HepG2 (cell line): ENCODE measurements around the gene TMEM258. TPM values are rescaled to one million over a fixed set of nuclear protein-coding genes. Genes with fewer than 3 reads are reported as not detected.

Source experiments
- CREM ChIP-seq, 2 experiments: sonication (generic) in 1 of 2; formaldehyde crosslinking in 1 of 2; IDR thresholded peaks; 2 replicates each; pipeline versions ENCODE4 v1.4.0 to v1.6.1; 2016 to 2020; ENCODE audit warnings: antibody characterized with exemption in 1 of 2, mild to moderate bottlenecking in 1 of 2, missing genetic modification reagents in 1 of 2
- FOXA3 ChIP-seq: IDR thresholded peaks from 2 replicates; pipeline ENCODE4 v1.6.1; 2016; ENCODE audit warnings: missing genetic modification reagents, missing compliant biosample characterization
- HCFC1 ChIP-seq: fragments of 150-350 bp; IDR thresholded peaks from 2 replicates; pipeline ENCODE4 v1.6.1; 2014; ENCODE audit warnings: low read depth, low read length
- JUND ChIP-seq: sonication (generic); formaldehyde crosslinking; IDR thresholded peaks from 2 replicates; pipeline ENCODE4 v1.8.0; 2022; ENCODE audit warnings: mild to moderate bottlenecking, missing genetic modification reagents
- NAIF1 ChIP-seq: sonication (generic); formaldehyde crosslinking; IDR thresholded peaks from 2 replicates; pipeline ENCODE4 v1.5.0; 2020; ENCODE audit warnings: mild to moderate bottlenecking, missing genetic modification reagents, borderline replicate concordance
- STAG1 ChIP-seq: sonication (generic); formaldehyde crosslinking; IDR thresholded peaks from 2 replicates; pipeline ENCODE4 v1.4.0; 2020; ENCODE audit warnings: missing genetic modification reagents
- TCF7L2 ChIP-seq: IDR thresholded peaks from 2 replicates; pipeline ENCODE4 v1.6.1; 2011; ENCODE audit warnings: mild to moderate bottlenecking, low read depth, low read length, moderate library complexity
- ZBTB21 ChIP-seq: sonication (generic); formaldehyde crosslinking; IDR thresholded peaks from 2 replicates; pipeline ENCODE4 v1.4.0; 2020; ENCODE audit warnings: missing genetic modification reagents
- ZKSCAN1 ChIP-seq: fragments of 150-350 bp; IDR thresholded peaks from 2 replicates; pipeline ENCODE4 v1.6.1; 2014; ENCODE audit warnings: low read length
- ZNF138 ChIP-seq: sonication (generic); formaldehyde crosslinking; IDR thresholded peaks from 2 replicates; pipeline ENCODE4 v1.5.0; 2020; ENCODE audit warnings: mild to moderate bottlenecking, low read depth, missing genetic modification reagents
- ZNF354B ChIP-seq: sonication (generic); formaldehyde crosslinking; IDR thresholded peaks from 2 replicates; pipeline ENCODE4 v1.8.0; 2022; ENCODE audit warnings: mild to moderate bottlenecking, missing genetic modification reagents
- ZNF446 ChIP-seq: sonication (generic); formaldehyde crosslinking; IDR thresholded peaks from 2 replicates; pipeline ENCODE4 v1.5.0; 2020; ENCODE audit warnings: mild to moderate bottlenecking, missing genetic modification reagents
- ZNF577 ChIP-seq: sonication (generic); formaldehyde crosslinking; IDR thresholded peaks from 2 replicates; pipeline ENCODE4 v1.4.0; 2020; ENCODE audit warnings: mild to moderate bottlenecking, low read depth, missing genetic modification reagents, borderline replicate concordance
- ZNF841 ChIP-seq: sonication (generic); formaldehyde crosslinking; IDR thresholded peaks from 2 replicates; pipeline ENCODE4 v1.8.1; 2023; ENCODE audit warnings: missing genetic modification reagents, borderline replicate concordance
- polyA plus RNA-seq, 8 experiments: library from polyadenylated mRNA; depleted of rRNA in 3 of 8; stranded (reverse) in 7 of 8; unstranded in 1 of 8; fragments of >200 nt; fragmentation: Illumina TruSeq in 4 of 8; extraction: Trizol in 4 of 8; gene quantifications; 2 replicates each; pipeline versions ENCODE4 v1.2.1 to v1.2.3, GENCODE V29; 2011 to 2016; ENCODE audit warnings: low read depth in 4 of 8, missing spikeins in 1 of 8, mixed read lengths in 1 of 8; ENCODE audit not compliant: insufficient read depth in 1 of 8
- total RNA-seq, 5 experiments: library from RNA; depleted of rRNA; stranded (reverse); fragments of >200 nt; fragmentation: Illumina TruSeq; extraction: Trizol; gene quantifications; 2 replicates each; pipeline ENCODE4 v1.2.3, GENCODE V29; 2016; ENCODE audit warnings: low read depth in 1 of 5
- TF ChIP-seq, protein P1 (sequence below): sonication (generic); formaldehyde crosslinking; IDR thresholded peaks from 2 replicates; pipeline ENCODE4 v1.4.0; 2020; ENCODE audit warnings: missing genetic modification reagents
- TF ChIP-seq, protein P2 (sequence below): sonication (generic); formaldehyde crosslinking; IDR thresholded peaks from 2 replicates; pipeline ENCODE4 v1.8.0; 2022; ENCODE audit warnings: mild to moderate bottlenecking, missing genetic modification reagents; ENCODE audit not compliant: insufficient replicate concordance

Gene TMEM258
- total and polyA plus RNA-seq, 2 of the 13 experiments (the other 11 are each of a cell fraction or from before 2014, with no cell fraction given) = 175 to 424 TPM

DNA sequence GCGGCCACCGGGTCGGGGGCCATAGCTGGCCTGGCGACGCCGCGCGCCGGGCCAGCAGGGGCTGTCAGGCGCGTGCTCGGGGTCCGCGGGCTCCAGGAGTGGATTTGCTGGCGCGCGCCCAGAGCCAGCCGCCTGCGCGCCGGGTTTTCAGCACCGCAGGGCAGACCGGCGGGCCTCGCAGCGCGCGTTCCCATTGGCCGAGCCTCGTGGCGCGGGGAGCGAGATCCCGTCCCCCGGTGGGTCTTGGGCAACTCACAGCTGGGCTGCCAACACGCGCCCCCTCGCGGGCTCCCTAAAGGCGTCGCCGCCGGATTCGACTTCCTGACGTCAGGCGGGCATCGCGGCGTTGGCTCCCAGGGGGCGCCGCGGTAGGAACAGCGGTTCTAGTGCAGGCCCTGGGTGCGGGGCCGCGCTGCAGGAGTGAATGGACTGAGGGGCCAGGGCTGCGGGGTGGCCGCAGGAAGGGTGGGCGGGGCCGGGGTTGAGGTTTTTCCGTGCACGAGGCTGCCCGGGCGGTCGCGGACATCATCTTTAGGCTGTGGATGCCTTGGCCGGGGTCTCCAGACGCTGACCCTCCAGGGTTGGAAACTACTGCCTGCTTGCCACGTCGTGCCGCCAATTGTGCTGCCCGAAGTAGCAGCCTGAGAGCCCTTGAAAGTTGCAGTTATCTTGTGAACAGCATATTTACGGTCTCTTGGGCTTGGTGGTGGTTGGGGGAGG lies 24.5 kb upstream of the TMEM258 start, which contains the start of gene FADS1 (continued):
- TF ChIP-seq FOXA3 (CRISPR knock-in tag) (peak; percentile 59), ZBTB21 (CRISPR knock-in tag) (peak; percentile 82), ZKSCAN1 (0 out of 2 replicates have a peak, but pooled peaks have one; percentile 17), NAIF1 (CRISPR knock-in tag) (0 out of 2 replicates have a peak, but pooled peaks have one; percentile 60), ZNF446 (CRISPR knock-in tag) (peak; percentile 10; the same call in 1 of the 2 replicates), TCF7L2 (no peak), ZNF841 (CRISPR knock-in tag) (no peak), ZNF138 (CRISPR knock-in tag) (peak; percentile 57), HCFC1 (no peak), ZNF577 (CRISPR knock-in tag) (peak; percentile 62; the same call in 1 of the 2 replicates), JUND (CRISPR knock-in tag) (peak; percentile 58; the same call in 1 of the 2 replicates), ZNF354B (CRISPR knock-in tag) (no peak), CREM (IDR thresholded peaks at IDR 0.05) (peak; percentile 69), CREM (CRISPR knock-in tag; IDR thresholded peaks at IDR 0.05) (peak; percentile 58; the same call in 1 of the 2 replicates), STAG1 (CRISPR knock-in tag) (peak; percentile 47)
- TF ChIP-seq, protein P1, sequence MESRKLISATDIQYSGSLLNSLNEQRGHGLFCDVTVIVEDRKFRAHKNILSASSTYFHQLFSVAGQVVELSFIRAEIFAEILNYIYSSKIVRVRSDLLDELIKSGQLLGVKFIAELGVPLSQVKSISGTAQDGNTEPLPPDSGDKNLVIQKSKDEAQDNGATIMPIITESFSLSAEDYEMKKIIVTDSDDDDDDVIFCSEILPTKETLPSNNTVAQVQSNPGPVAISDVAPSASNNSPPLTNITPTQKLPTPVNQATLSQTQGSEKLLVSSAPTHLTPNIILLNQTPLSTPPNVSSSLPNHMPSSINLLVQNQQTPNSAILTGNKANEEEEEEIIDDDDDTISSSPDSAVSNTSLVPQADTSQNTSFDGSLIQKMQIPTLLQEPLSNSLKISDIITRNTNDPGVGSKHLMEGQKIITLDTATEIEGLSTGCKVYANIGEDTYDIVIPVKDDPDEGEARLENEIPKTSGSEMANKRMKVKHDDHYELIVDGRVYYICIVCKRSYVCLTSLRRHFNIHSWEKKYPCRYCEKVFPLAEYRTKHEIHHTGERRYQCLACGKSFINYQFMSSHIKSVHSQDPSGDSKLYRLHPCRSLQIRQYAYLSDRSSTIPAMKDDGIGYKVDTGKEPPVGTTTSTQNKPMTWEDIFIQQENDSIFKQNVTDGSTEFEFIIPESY = peak; percentile 51; the same call in 1 of the 2 replicates
- TF ChIP-seq, protein P2, sequence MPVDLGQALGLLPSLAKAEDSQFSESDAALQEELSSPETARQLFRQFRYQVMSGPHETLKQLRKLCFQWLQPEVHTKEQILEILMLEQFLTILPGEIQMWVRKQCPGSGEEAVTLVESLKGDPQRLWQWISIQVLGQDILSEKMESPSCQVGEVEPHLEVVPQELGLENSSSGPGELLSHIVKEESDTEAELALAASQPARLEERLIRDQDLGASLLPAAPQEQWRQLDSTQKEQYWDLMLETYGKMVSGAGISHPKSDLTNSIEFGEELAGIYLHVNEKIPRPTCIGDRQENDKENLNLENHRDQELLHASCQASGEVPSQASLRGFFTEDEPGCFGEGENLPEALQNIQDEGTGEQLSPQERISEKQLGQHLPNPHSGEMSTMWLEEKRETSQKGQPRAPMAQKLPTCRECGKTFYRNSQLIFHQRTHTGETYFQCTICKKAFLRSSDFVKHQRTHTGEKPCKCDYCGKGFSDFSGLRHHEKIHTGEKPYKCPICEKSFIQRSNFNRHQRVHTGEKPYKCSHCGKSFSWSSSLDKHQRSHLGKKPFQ (CRISPR knock-in tag) = peak; percentile 54
